HL-60 (cell line): ENCODE results near the gene MCU.

Experiments used
- DNase-seq, 2 experiments: peaks; one replicate each; pipeline ENCODE4 v3.0.0-alpha.2; 2010 to 2020; ENCODE audit warnings: low read depth in 1 of 2, low spot score in 1 of 2
- H3K27ac ChIP-seq: fragments of 250-450 bp; sonication (Bioruptor Pico); replicated peaks from 2 replicates; pipeline ENCODE4 v1.5.1; 2020; ENCODE audit warnings: mild to moderate bottlenecking, moderate library complexity
- H3K27me3 ChIP-seq: fragments of 250-450 bp; sonication (Bioruptor Pico); 2 replicates; pipeline ENCODE4 v1.5.1; 2021; ENCODE audit warnings: mild to moderate bottlenecking, moderate library complexity; ENCODE audit not compliant: insufficient read depth, poor library complexity, severe bottlenecking
- H3K4me3 ChIP-seq: replicated peaks from 2 replicates; pipeline ENCODE4 v1.5.1; 2011; ENCODE audit warnings: mild to moderate bottlenecking, control low read depth, low read length; ENCODE audit not compliant: insufficient read depth
- CTCF ChIP-seq: IDR thresholded peaks from one replicate; pipeline ENCODE4 v1.5.1; 2011; ENCODE audit warnings: low read length, control low read depth, inconsistent platforms; ENCODE audit not compliant: insufficient read depth
- GABPA ChIP-seq: IDR thresholded peaks from 2 replicates; pipeline ENCODE4 v1.6.1; 2012; ENCODE audit warnings: low read depth
- POLR2AphosphoS5 ChIP-seq: IDR thresholded peaks from 2 replicates; pipeline ENCODE4 v1.6.1; 2012; ENCODE audit warnings: low read depth
- REST ChIP-seq: IDR thresholded peaks from 2 replicates; pipeline ENCODE4 v1.6.1; 2012; ENCODE audit warnings: low read depth; ENCODE audit not compliant: insufficient replicate concordance
- SPI1 ChIP-seq: IDR thresholded peaks from 2 replicates; pipeline ENCODE4 v1.6.1; 2012; ENCODE audit warnings: low read depth, mild to moderate bottlenecking, borderline replicate concordance

The MCU gene

GRCh38 chr10:72875250-72876055 is 183.5 kb downstream of the MCU start:
- Histone ChIP-seq H3K27me3 (no peaks in the 10 kb centered on the region), H3K27ac (no peak overlapping the region), H3K4me3 (no peak overlapping the region)
- peak in 1 of 2 experiments; percentile 20 for DNase-seq
- no peak for TF ChIP-seq GABPA
- no peak for TF ChIP-seq CTCF
- TF ChIP-seq REST, result no peak
- no peak for TF ChIP-seq POLR2AphosphoS5
- TF ChIP-seq SPI1, result no peak

GRCh38 chr10:72879245-72879644 is 187.3 kb downstream of the MCU start:
- no peak for DNase-seq
- H3K27ac ChIP-seq, result no peak overlapping the region
- no peaks in the 10 kb centered on the region for H3K27me3 ChIP-seq
- H3K4me3 ChIP-seq, result no peak overlapping the region
- no peak for TF ChIP-seq REST

GRCh38 chr10:72881291-72881690 is 189.3 kb downstream of the MCU start:
- TF ChIP-seq POLR2AphosphoS5 (no peak), CTCF (no peak), GABPA (no peak), REST (no peak), SPI1 (no peak)
- no peaks in the 10 kb centered on the region for H3K27me3 ChIP-seq
- H3K4me3 ChIP-seq, result no peak overlapping the region
- DNase-seq, result no peak
- no peak overlapping the region for H3K27ac ChIP-seq
